HG02642 (cell line): Measurements from ENCODE around the gene MESD.

Experiments used
- ATAC-seq: cut with Tn5 transposase; IDR thresholded peaks from one replicate; pipeline ENCODE4 v1.9.1; 2021; ENCODE audit warnings: mild to moderate bottlenecking; ENCODE audit not compliant: unreplicated experiment, poor library complexity

Gene MESD

DNA sequence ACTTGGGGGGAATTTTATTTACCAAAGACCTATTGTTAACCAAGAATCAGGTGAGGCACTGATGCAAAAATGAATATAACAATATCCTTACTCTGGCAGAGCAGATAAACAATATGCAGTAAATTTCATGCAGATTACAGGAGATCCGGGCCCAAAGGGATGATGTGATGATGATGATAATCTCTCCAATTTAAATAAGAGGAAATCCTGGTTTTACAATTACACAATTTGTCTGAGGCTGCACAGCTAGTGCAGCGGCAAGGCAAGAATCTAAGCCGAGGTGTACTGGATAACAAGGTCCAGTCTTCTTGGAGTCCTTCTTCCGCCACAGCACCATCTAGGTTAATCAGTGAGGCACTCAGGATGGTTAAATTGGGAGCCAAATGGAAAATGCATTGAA is 2.4 kb upstream of the MESD start:
- no peak for ATAC-seq

DNA sequence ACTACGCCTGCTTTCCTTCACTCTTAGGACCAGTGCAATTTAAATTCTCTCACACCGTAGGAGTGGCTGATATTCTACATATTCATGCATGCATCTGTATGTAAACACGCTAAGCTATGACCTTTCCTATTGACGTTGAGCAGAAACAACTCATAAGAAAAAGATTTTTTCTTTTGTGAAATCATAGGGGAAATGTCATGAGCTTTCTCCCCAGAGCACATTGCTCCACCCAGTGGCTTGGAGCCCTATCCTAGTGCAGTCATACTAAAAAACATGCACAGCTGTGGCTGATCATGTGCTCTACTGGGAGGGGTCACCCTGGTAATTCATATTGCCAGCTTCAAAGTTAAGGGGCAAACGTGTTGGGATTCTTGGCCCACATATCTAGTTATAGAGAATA is 1.8 kb upstream of the MESD start:
- ATAC-seq, result no peak

DNA sequence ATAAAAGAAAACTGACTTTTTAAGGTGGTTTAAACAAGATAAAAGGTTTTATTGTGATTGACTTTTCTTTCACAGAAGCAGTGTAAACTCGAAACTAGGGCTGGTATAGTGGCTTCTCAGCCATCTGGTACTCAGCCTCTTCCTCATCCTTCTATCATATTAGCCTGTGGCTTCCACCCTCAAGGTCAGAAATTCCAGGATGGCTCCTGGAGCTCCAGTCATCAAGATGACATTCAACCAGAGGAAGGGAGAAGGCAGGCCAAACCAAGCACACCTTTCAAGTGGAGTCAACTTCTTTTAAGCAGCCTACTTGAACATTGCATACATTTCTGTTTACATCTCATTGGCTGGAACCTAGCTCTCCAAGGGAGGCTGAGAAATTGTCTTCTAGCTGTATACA is 1.3 kb upstream of the MESD start:
- ATAC-seq, result no peak

DNA sequence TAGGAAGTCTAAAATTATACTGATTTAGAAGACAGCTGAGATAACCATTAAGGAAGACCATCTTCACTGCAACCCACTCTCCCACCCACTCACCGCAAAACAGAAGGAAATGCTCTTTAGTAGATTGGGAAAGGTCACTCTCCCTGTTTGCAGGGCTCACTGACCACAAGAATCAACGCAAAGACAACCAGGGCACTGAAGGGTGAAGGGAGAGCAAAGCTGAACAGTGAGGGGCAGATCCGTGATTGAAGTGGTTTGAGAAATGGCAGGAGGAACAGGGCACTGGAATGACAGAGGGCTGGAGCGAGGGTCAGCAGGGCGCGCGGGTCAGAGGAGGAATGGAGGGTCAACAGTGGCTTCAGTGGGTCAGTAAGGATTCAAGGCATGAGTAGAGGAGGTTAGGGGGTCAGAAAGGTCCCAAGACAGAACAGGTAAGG is 520 bp downstream of the MESD start:
- peak; percentile 5 for ATAC-seq

DNA sequence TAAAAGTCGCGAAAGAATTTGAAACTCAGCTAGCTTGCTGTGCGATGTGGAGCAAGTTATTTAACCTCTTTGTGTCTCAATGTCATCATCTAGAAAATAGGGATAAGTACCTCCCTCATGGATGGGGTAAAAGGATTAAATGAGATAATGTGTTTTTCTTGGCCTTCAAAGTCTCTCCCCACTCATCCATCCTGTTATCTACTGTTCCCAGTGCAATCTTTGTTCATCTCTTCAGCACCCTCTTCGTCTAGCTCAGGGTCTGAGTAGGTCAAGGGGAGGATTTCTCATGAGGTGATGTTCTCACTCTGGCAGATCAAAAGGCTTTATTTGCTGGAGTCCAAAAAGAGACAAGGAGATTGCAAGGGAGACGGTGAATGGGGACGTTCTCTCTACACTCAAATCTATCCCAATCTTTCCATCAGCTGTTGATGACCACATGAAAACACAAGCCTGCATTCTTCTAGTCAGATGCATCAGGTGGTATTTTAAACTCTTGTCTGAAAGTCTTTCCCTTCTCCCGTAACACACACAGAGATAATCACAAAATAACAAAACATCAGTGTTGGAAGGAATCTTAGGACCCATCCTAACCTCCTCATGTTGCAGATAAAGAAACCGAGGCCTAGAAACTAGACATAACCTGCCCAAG is 1.3 kb downstream of the MESD start:
- no peak for ATAC-seq

DNA sequence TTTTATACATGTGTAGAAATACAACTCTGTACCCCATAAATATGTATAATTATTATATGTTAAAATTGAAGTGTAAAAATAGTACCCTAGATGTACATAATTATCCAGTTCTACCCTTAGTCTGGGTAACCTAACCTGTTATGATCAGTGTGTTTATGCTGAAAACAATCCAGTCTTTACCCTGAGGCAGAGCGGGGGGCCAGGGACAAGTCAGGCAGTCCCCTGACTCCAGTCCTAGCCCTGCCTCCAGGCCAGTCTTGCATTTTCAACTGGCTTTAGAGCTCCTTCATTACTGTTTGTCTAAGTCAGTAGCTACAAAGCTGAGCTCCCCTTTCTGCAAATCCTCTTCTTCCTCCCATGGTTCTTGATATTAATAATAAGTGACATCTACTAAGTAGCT is 3.1 kb downstream of the MESD start:
- ATAC-seq, result no peak

DNA sequence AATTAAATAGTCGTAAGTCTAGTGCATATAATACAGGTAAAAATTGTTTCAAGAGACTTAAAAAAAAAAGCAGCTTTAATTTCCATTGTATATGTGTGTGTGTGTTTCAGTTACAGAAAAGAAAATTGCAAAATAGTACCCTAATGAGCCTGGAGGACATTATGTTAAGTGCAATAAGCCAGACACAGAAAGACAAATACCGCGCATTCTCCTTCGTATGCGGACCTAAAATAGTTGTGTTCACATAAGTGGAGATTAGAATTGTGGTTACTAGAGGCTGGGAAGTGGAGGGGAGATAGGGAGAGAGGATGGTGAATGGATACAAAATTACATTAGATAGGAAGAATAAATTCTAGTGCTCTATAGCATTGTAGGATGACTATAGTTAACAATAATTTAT is 3.6 kb downstream of the MESD start:
- no peak for ATAC-seq

DNA sequence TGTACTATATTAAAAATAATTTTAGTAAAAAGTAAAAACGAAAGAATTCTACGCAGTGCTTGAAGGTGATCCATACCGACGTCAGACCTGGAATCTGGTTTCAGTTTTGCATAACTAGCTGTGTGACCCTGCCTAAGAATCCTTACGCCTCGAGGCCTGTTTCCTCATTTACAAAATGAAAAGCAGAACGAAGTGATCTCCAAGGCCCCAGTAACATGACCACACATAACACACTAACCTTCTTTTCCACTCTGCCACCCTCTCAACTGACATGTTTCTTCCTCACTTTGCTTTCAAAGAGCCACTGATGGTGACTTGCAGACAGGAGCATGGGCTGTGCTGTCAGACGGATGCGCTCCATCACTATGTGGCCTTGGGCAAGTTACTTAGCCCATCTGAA is 4.8 kb downstream of the MESD start:
- no peak for ATAC-seq

DNA sequence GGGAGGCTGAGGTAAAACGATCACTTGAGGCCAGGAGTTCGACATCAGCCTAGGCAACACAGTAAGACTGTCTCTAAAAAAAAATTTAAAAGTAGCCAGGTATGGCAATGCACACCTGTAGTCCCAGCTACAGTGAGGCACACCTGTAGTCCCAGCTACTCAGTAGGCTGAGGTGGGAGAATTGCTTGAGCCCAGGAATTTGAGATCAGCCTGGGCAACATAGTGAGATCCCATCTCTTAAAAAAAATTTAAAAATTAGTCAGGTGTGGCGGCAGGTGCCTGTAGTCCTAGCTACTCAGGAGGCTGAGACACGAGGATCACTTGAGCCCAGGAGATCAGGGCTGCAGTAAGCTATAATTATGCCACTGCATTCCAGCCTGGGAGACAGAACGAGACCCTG is 6.8 kb downstream of the MESD start:
- no peak for ATAC-seq

DNA sequence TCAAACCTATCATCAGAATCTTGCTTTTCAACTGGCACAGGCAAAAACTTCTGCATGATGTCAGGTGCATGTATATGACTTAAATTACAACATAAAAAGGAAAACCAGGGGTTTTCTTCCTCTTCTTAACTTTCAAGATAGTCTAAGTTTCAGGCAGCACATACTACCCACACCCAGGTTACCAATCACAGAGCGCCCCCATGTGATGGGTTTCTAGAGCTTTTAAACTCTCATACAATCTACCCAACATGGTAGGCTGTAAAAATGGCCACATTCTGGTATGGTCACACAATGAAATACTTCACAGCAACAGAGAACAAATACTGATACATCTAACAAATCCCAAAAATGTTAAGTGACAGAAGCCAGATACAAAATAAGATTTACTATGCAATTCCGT is 7.4 kb downstream of the MESD start:
- no peak for ATAC-seq

DNA sequence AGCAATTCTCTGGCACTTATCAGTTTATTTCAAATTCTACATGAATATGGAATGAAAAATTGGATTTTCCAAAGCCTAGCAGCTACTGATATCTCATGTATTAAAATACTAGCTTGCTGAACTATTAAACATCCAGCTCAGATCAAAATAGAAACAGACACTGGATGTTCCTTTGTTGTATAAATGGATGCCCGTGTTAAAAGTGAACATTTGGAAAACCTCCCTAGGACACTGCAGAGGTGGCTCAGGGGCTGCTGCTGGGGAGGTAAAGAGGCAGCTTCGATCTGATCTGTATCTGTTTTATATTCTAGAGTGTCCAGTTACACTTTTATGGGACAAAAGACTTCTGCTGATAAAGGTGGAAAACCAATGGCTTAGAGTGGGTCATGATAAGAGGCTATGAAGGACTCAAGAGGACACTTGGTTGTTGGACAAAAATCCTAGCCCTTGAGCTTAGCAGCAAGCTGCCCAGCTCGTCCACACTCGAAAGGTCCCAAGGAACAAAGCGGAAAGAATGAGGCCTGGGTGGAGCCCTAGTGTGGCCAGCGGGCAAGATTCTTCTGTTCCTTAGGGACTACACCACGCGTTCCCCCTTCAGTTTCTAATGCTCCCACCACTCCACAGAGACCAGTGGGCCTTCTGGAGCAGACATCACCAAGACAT is 9.9 kb downstream of the MESD start:
- no peak for ATAC-seq

DNA sequence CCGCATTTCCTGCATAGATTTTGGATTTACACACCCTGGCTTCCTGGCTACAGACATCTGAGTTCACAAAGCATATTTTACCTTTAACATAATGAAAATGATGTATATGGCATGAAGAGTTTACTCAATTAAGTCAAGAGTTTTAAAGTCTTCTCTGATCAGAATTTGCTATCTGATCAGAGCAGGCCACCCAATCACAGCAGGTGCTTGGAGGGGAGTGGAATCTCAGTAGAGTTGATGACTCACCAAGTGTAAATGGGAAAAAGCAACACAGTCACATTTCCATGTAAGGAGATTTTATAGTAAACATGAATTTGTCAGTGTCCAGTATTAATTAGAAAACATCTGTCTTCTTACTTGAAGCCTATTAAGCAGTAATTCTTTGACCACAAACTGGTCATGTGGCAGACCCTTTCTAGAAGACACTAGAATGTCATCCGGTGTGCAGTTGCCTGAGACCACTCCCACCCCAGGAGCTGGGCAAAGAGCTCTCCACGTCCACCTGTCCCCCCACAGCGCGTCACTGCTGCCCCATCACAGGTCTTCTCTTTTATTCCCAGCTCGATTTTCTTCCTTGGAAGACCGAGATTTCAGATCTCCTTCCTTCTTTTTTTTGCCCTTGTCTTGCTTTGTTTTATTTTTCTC is 10.8 kb downstream of the MESD start:
- ATAC-seq, result no peak

DNA sequence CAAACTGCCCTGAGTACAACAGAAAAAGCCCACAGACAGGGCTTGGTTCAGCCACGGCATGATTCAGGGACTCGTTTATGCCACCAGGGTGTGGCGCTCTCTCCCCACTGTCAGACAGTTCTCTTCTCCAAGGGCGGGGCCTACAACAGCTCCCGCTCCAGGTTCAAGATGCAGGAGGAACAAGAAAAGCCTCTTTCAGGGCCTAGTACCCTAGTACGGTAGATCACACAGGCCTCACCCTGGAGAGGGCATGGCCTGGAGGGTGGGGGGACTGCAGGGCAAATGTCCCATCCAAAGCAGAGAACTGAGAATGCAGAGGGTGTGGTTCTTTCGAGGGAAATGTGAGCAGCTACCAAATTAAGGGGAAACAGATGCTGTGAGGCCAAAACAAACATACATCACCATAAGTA is 12.0 kb downstream of the MESD start:
- no peak for ATAC-seq

DNA sequence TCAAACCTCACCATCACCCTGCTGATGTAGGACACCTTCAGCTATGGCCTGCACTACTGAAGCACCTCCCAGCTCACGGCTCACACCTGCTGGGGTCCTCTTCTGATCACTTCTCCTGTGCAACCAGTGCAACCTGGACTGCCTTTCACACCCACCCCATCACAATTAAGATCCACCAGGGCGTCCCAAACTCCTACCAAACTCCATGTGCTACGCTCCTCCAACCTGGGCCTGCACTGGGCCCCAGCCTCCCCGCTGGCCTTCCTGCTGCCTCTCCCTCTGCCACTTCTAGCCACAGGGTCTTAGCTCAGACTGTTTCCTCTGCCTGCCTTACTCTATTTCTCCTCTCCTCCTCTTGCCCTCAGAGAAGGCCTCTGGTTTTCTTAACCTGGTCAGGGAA is 12.8 kb downstream of the MESD start:
- ATAC-seq, result no peak

DNA sequence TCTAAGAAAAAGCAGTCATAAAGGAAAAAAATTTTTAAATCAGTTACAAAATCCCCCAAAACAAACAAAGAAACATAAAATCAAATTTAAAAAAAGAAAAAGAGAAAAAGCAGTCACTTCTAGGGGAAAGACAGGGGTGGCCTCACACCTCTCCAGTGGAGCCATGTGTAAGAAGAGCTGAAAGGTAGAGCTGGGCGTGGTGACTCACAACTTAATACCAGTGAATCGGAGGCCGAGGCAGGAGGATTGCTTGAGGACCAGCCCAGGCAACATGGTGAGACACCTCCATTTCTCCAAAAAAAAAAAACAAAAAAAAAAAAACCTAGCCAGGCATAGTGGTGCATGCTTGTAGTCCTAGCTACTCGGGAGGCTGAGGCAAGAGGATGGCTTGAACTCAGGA is 14.7 kb downstream of the MESD start:
- no peak for ATAC-seq

DNA sequence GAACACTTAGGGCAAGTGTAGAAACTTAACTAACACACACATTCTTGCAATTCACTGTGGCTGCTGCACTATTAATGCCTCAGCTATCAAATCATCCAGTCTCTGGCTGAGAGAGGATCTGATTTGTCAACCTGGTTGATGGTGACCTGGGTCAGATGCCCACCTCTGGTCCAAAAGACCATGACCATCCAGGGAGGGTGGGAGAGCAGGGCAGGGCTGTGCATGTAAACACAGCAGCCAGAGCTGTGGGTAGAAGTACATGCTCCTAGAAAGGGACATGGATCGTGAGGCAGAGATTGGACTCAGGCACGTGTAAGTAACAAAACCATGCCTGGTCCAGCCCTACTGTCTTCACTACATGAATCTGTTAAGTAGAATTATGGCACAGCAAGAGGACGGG is 17.3 kb downstream of the MESD start:
- ATAC-seq, result no peak

DNA sequence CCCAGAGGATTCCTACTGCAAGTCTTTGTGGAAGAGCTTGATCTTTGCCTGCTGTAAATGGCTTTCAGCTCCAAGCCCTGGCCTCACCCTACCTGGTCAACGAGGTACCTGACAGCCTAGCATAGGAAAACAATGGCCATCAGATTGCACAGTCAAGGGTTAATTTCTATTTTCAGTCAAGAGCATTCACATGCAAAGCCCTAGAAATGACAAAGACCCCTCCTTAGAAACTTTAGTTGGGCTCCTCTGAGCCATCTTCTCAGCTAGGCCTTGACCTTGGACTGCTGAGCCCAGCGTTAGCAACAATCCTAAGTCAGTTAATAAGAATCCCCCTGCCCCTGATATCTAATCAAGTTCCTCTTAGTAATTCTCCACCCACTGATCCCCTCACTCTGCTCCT is 18.5 kb downstream of the MESD start:
- ATAC-seq, result no peak

DNA sequence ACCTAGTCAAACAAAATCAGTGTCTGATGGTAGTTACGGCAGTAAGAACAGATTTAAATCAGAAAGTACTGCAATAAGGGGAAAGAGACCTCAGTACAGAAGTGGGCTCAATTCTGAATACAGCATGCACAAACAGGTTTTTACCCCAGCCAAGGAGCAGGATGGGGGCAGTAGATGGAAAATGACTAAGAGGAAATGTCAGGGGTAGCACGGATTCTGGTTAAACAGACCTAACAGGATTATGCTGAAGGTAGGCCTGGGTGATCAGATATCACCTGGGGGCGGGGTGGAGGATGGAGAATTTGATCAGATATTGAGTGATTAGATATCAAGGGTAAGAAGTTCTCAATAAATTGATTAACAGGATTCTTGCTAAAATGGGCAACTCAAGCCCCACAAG is 19.0 kb downstream of the MESD start:
- no peak for ATAC-seq

DNA sequence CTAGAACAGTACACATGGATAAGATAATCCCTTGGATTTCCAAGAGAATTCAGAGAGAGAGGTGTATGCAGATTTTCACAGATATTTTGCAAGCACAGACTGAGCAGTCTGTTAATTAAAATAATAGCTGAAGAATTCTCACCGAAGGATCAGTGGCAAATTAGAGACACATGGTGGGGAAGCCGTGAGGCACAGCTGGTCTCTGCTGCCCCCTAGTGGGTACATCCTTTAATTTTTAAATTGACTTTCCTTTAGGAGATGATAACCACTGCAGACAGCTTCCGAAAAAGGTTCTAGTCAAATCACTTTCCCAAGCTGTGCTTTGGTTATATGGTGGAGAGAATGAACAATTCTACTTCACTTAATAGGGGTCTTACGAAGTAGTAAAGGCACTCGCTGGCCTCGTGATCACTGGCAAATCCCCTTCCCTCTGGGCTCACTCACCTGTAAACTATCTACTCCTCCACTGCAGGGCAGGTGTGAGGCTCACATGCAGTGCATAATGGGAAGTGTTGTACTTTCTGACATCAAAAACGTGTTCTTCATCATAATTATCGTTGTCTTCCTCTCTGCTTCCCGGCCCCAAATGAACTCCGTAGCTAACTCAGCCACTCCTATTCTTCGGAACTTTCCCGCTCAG is 19.5 kb downstream of the MESD start:
- no peak for ATAC-seq

DNA sequence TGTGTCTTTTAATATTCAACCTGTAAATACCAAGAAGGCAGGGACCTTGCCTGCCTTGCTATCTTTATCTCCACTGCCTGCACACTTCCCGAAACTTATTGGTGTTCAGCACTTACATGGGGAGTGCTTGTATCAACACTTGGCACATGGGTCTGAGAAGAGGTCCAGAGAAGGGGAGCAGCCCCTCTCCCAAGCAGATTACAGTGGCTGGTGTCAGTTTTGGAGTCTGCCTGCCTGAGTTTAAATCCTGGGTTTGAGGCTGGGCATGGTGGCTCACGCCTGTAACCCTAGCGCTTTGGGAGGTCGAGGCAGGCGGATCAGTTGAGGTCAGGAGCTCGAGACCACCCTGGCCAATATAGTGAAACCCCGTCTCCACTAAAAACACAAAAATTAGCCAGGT is 20.3 kb downstream of the MESD start:
- ATAC-seq, result no peak

DNA sequence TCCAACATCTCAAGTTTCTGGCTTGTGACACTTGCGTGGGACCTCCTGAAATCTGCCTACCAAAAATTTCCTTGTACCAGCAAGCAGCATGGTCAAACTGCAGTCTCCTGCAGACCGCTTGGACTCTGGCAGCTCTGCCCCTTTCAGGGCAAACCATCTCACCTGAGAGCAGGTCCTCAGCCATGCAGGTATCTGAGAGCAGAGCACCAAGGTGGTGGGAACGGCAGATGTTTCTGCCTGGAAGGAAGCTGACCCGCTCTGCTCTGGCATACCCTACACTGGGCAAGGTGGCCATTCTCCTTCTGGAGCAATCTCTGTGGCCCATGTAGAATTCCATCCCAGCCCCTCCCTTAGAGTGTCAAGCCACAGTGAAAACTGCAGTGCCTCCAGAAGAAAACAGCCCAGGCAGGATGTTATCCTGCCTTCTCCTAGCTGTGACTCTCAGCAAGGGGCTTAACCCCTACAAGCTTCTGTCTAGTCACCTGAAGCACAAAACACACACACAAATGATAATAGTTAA is 21.6 kb downstream of the MESD start:
- no peak for ATAC-seq
